Measurements from ENCODE around the gene LDHB.
"Not testable (repeated sequence)": the region's sequence is repeated elsewhere in the genome, so short reads cannot be mapped to it uniquely, and the experiment has no call there.

Gene LDHB

GRCh38 chr12:21649034-21649433, 8.6 kb downstream of the LDHB start:
- H3K36me3 ChIP-seq: peaks cover 96 to 100% (median 100%) of the 10 kb centered on the region in 11 experiments
- no peak overlapping the region for H3K9ac ChIP-seq
- no peaks in the 10 kb centered on the region for H3K9me3 ChIP-seq (replicated peaks in 1 of 11)
- H3K4me1 ChIP-seq: peaks cover 0 to 17% (median 6%) of the 10 kb centered on the region in 10 experiments; a peak in 8 of 20 replicates
- H4K20me1 ChIP-seq: peaks cover 0 to 100% (median 77%) of the 10 kb centered on the region in 11 experiments; a peak in 21 of 22 replicates
- no peaks in the 10 kb centered on the region for H3K27me3 ChIP-seq
- no peak overlapping the region for H3K27ac ChIP-seq
- H3K4me2 ChIP-seq: no peak overlapping the region
- no peak for TF ChIP-seq Cebpa-rat (IDR thresholded peaks at IDR 0.05)
- no peak overlapping the region for H3K4me3 ChIP-seq

GRCh38 chr12:21648378-21648777, 9.3 kb downstream of the LDHB start:
- no peaks in the 10 kb centered on the region for H3K9me3 ChIP-seq (replicated peaks in 1 of 11)
- H3K9ac ChIP-seq: no peak overlapping the region
- peaks cover 96 to 100% (median 100%) of the 10 kb centered on the region in 11 experiments for H3K36me3 ChIP-seq
- H3K4me1 ChIP-seq: peaks cover 0 to 13% (median 5%) of the 10 kb centered on the region in 10 experiments; a peak in 6 of 20 replicates
- no peaks in the 10 kb centered on the region for H3K27me3 ChIP-seq
- H3K4me3 ChIP-seq: no peak overlapping the region
- no peak for TF ChIP-seq Cebpa-rat (IDR thresholded peaks at IDR 0.05)
- no peak overlapping the region for H3K4me2 ChIP-seq
- peaks cover 0 to 100% (median 81%) of the 10 kb centered on the region in 11 experiments; a peak in 21 of 22 replicates for H4K20me1 ChIP-seq
- H3K27ac ChIP-seq: no peak overlapping the region

- TF ChIP-seq Cebpa-rat (IDR thresholded peaks at IDR 0.05): no peak
- Histone ChIP-seq H3K27ac (no peak overlapping the region), H3K36me3 (peaks cover 96 to 100% (median 100%) of the 10 kb centered on the region in 11 experiments), H3K9ac (no peak overlapping the region), H3K4me3 (no peak overlapping the region), H4K20me1 (peaks cover 0 to 100% (median 82%) of the 10 kb centered on the region in 11 experiments; a peak in 21 of 22 replicates), H3K4me1 (peaks cover 0 to 4% (median under 1%) of the 10 kb centered on the region in 10 experiments; a peak in 3 of 20 replicates), H3K27me3 (no peaks in the 10 kb centered on the region), H3K4me2 (no peak overlapping the region), H3K9me3 (replicated peaks in 1 of 11) (no peaks in the 10 kb centered on the region)
These were observed 10.5 kb downstream of the LDHB start for GRCh38 chr12:21647179-21647578.

GRCh38 chr12:21645041-21645500, 12.6 kb downstream of the LDHB start:
- peaks cover 94 to 99% (median 97%) of the 10 kb centered on the region in 11 experiments for H3K36me3 ChIP-seq
- not testable (repeated sequence) for H3K27me3 ChIP-seq; H3K4me1 ChIP-seq; H3K4me2 ChIP-seq; H3K9ac ChIP-seq; H3K27ac ChIP-seq; H3K4me3 ChIP-seq; H3K9me3 ChIP-seq (replicated peaks in 1 of 11)
- peaks cover 3 to 98% (median 79%) of the 10 kb centered on the region in 11 experiments; a peak in 20 of 22 replicates for H4K20me1 ChIP-seq

- Histone ChIP-seq H3K9ac (no peak overlapping the region), H3K27me3 (no peaks in the 10 kb centered on the region), H3K4me3 (no peak overlapping the region), H3K4me1 (peaks cover 0 to 4% (median 0%) of the 10 kb centered on the region in 10 experiments; a peak in 1 of 20 replicates), H4K20me1 (peaks cover 3 to 96% (median 76%) of the 10 kb centered on the region in 11 experiments; a peak in 20 of 22 replicates), H3K4me2 (no peak overlapping the region), H3K36me3 (peaks cover 94 to 98% (median 95%) of the 10 kb centered on the region in 11 experiments), H3K27ac (no peak overlapping the region), H3K9me3 (replicated peaks in 1 of 11) (no peaks in the 10 kb centered on the region)
- no peak for TF ChIP-seq Cebpa-rat (IDR thresholded peaks at IDR 0.05)
These were observed 13.1 kb downstream of the LDHB start for GRCh38 chr12:21644516-21644915.

- Histone ChIP-seq H3K4me1 (peaks cover 0 to 4% (median 0%) of the 10 kb centered on the region in 10 experiments; a peak in 1 of 20 replicates), H3K36me3 (peaks cover 94 to 98% (median 95%) of the 10 kb centered on the region in 11 experiments), H3K9ac (no peak overlapping the region), H3K9me3 (replicated peaks in 1 of 11) (no peaks in the 10 kb centered on the region), H3K27me3 (no peaks in the 10 kb centered on the region), H3K4me3 (no peak overlapping the region), H4K20me1 (peaks cover 3 to 96% (median 74%) of the 10 kb centered on the region in 11 experiments; a peak in 20 of 22 replicates), H3K4me2 (no peak overlapping the region), H3K27ac (no peak overlapping the region)
- TF ChIP-seq Cebpa-rat (IDR thresholded peaks at IDR 0.05): no peak; a peak in 1 of 22 replicates
These were observed 13.9 kb downstream of the LDHB start for GRCh38 chr12:21643758-21644157.

- no peak overlapping the region for H3K4me2 ChIP-seq
These were observed 14.8 kb downstream of the LDHB start for GRCh38 chr12:21642707-21643389.

GRCh38 chr12:21638054-21638891, 19.4 kb downstream of the LDHB start:
- Histone ChIP-seq H3K27me3 (no peaks in the 10 kb centered on the region), H3K9ac (no peak overlapping the region), H3K4me2 (no peak overlapping the region), H3K4me1 (no peaks in the 10 kb centered on the region), H4K20me1 (peaks cover 3 to 89% (median 53%) of the 10 kb centered on the region in 11 experiments; a peak in 20 of 22 replicates), H3K9me3 (replicated peaks in 1 of 11) (no peaks in the 10 kb centered on the region), H3K27ac (no peak overlapping the region; a peak in 1 of 22 replicates), H3K4me3 (no peak overlapping the region), H3K36me3 (peaks cover 93 to 98% (median 95%) of the 10 kb centered on the region in 11 experiments)
- no peak for TF ChIP-seq Cebpa-rat (IDR thresholded peaks at IDR 0.05)

More at GRCh38 chr12:21642707-21643389, 14.8 kb downstream of the LDHB start:
- Histone ChIP-seq H3K9ac (no peak overlapping the region), H3K4me3 (no peak overlapping the region), H3K4me1 (peaks cover 0 to 4% (median 0%) of the 10 kb centered on the region in 10 experiments; a peak in 1 of 20 replicates), H3K9me3 (replicated peaks in 1 of 11) (no peaks in the 10 kb centered on the region), H3K27me3 (no peaks in the 10 kb centered on the region), H3K27ac (no peak overlapping the region), H4K20me1 (peaks cover 3 to 96% (median 67%) of the 10 kb centered on the region in 11 experiments; a peak in 20 of 22 replicates), H3K36me3 (peaks cover 94 to 98% (median 95%) of the 10 kb centered on the region in 11 experiments)
- no peak for TF ChIP-seq Cebpa-rat (IDR thresholded peaks at IDR 0.05)

- no peak overlapping the region for H3K4me3 ChIP-seq
- peaks cover 0 to 13% (median 0%) of the 10 kb centered on the region in 11 experiments; a peak in 4 of 22 replicates for H3K9me3 ChIP-seq (replicated peaks in 1 of 11)
- no peak overlapping the region for H3K4me2 ChIP-seq
- H4K20me1 ChIP-seq: peaks cover 0 to 64% (median 18%) of the 10 kb centered on the region in 11 experiments; a peak in 14 of 22 replicates
- peaks cover 65 to 92% (median 79%) of the 10 kb centered on the region in 11 experiments for H3K36me3 ChIP-seq
- TF ChIP-seq Cebpa-rat (IDR thresholded peaks at IDR 0.05): no peak
- no peak overlapping the region for H3K27ac ChIP-seq
- H3K27me3 ChIP-seq: no peaks in the 10 kb centered on the region
- H3K9ac ChIP-seq: no peak overlapping the region
- H3K4me1 ChIP-seq: peaks cover 0 to 6% (median 0%) of the 10 kb centered on the region in 10 experiments; a peak in 1 of 20 replicates
These were observed 23.4 kb downstream of the LDHB start for GRCh38 chr12:21634245-21634644.
